Measurements from ENCODE around the gene FSTL3. TPM values are rescaled to one million over a fixed set of nuclear protein-coding genes. Genes with fewer than 3 reads are reported as not detected.

The FSTL3 gene
- total RNA-seq, 5 donors from 2014 or later (not counting 1 experiment from before 2014, with no cell fraction given) = 2.0 to 5.3 (median 4.1) TPM

DNA sequence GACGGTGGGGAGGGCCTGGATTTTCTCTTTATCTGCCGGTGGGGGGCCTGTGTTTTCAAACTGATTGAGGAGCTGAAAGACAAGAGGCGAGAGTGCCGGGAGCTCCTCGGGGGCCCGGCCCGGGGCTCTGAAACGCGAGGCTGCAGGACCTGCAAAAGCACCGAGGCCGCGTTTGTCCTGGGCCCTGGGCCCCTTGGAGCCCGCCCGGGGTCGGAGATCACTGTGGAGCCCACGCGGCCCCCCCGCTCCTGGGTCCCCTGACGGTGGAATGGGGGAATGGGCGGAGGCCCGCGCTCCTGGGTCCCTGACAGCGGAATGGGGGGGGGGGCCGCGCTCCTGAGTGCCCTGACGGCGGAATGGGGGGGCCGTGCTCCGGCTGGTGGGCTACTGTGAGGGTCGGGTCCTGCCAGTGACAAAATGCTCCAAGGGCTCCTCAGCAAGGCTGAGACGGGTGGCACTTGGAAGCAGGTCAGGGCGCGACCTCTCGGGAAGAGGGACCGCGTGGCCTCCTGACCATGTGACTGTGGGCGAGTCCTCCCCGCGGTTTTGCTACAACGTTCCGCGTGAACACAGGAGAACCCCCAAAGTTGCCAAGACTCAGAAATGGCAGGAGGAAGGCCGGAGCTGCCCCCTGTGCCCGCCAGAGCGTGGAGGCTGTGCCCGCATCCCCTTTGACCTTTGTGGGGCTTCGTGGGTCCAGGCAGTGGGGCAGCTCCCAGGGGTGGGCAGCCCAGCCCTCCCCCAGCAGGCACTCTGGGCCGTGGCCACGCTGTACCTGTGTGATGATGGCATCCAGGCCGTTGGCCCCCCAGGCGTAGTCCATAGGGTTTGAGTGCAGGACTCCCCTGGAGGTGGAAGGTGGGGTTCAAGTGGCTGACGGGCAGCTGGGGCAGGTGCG lies 27.0 kb upstream of the FSTL3 start:
- 94% methylated on average over 34 of the region's 53 CpGs for WGBS (ENCODE audit: insufficient coverage)

DNA sequence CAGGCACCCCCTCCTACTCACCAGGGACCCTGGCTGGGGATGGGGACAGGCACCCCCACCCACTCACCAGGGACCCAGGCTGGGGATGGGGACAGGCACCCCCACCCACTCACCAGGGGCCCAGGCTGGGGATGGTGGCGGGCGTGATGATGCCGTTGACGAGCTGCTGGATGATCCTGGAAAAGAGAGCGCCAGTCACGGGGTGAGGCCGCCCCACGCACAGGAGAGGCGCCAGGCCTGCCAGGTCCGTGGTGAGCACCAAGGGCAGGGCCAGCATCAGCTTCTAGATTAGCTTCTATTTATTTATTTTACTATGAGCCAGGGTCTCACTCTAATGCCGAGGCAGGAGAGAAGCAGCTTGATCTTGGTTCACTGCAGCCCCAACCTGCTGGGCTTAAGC lies 26.1 kb upstream of the FSTL3 start:
- no peaks in the 10 kb centered on the region for H3K27me3 ChIP-seq (replicated peaks in 1 of 2; ENCODE audit: control insufficient read depth in 2 of 2, extremely low read depth in 1 of 2, insufficient read depth in 2 of 2, low read length in 1 of 2)
- CTCF ChIA-PET = interaction anchor here in 1 of 2 donors (0.6 kb wide), 1 partner anchor 9 kb away, joined by 3 read pairs; no protein-coding TSS in a partner anchor
- peaks cover 11% of the 10 kb centered on the region for H3K36me3 Mint-ChIP-seq
- H3K4me3 ChIP-seq (ENCODE audit: control insufficient read depth in 1 of 2, extremely low read depth in 1 of 2, low read length in 1 of 2) = no peak overlapping the region
- POLR2A ChIA-PET = interaction anchor here in 1 of 2 donors (0.7 kb wide), 1 partner anchor 1005 kb away, joined by 7 read pairs; no protein-coding TSS in a partner anchor
- H3K9me3 Mint-ChIP-seq = no peaks in the 10 kb centered on the region
- H3K4me1 ChIP-seq (ENCODE audit: control insufficient read depth in 1 of 2, extremely low read depth in 1 of 2, insufficient read depth in 2 of 2, low read length in 2 of 2) = peaks cover 0 to 29% of the 10 kb centered on the region in 2 experiments
- 83% methylated on average over 6 of the region's 11 CpGs for WGBS (ENCODE audit: insufficient coverage)
- no peaks in the 10 kb centered on the region for H3K9me3 ChIP-seq
- H3K4me1 Mint-ChIP-seq = peaks cover 7 to 17% (median 9%) of the 10 kb centered on the region in 3 donors
- ATAC-seq (replicated peaks in 1 of 4) (no peak), DNase-seq (no peak)
- no peak overlapping the region for H3K4me3 Mint-ChIP-seq
- no peak overlapping the region for H3K27ac ChIP-seq (ENCODE audit: low read length)
- H3K27me3 Mint-ChIP-seq = no peaks in the 10 kb centered on the region
- peaks cover 50 to 74% of the 10 kb centered on the region in 2 donors for H3K36me3 ChIP-seq (ENCODE audit: control insufficient read depth in 2 of 2, extremely low read depth in 1 of 2, insufficient read depth in 1 of 2, low read length in 1 of 2)
- H3K27ac Mint-ChIP-seq = no peak overlapping the region

More for the DNA sequence above, 27.0 kb upstream of the FSTL3 start:
- Mint-ChIP-seq H3K4me3 (no peak overlapping the region), H3K27me3 (no peaks in the 10 kb centered on the region), H3K4me1 (peaks cover 0 to 11% (median 4%) of the 10 kb centered on the region in 3 donors), H3K27ac (no peak overlapping the region), H3K9me3 (no peaks in the 10 kb centered on the region), H3K36me3 (peaks cover 6% of the 10 kb centered on the region)
- H3K27ac ChIP-seq (ENCODE audit: low read length) = no peak overlapping the region
- no peaks in the 10 kb centered on the region for H3K27me3 ChIP-seq (replicated peaks in 1 of 2; ENCODE audit: control insufficient read depth in 2 of 2, extremely low read depth in 1 of 2, insufficient read depth in 2 of 2, low read length in 1 of 2)
- ATAC-seq (replicated peaks in 1 of 4) = no peak
- peaks cover 58 to 75% of the 10 kb centered on the region in 2 donors for H3K36me3 ChIP-seq (ENCODE audit: control insufficient read depth in 2 of 2, extremely low read depth in 1 of 2, insufficient read depth in 1 of 2, low read length in 1 of 2)
- peaks cover 0 to 22% of the 10 kb centered on the region in 2 experiments for H3K4me1 ChIP-seq (ENCODE audit: control insufficient read depth in 1 of 2, extremely low read depth in 1 of 2, insufficient read depth in 2 of 2, low read length in 2 of 2)
- H3K9me3 ChIP-seq = no peaks in the 10 kb centered on the region
- POLR2A ChIA-PET = no interaction called here
- CTCF ChIA-PET = no interaction called here
- H3K4me3 ChIP-seq (ENCODE audit: control insufficient read depth in 1 of 2, extremely low read depth in 1 of 2, low read length in 1 of 2) = no peak overlapping the region
- no peak for DNase-seq

DNA sequence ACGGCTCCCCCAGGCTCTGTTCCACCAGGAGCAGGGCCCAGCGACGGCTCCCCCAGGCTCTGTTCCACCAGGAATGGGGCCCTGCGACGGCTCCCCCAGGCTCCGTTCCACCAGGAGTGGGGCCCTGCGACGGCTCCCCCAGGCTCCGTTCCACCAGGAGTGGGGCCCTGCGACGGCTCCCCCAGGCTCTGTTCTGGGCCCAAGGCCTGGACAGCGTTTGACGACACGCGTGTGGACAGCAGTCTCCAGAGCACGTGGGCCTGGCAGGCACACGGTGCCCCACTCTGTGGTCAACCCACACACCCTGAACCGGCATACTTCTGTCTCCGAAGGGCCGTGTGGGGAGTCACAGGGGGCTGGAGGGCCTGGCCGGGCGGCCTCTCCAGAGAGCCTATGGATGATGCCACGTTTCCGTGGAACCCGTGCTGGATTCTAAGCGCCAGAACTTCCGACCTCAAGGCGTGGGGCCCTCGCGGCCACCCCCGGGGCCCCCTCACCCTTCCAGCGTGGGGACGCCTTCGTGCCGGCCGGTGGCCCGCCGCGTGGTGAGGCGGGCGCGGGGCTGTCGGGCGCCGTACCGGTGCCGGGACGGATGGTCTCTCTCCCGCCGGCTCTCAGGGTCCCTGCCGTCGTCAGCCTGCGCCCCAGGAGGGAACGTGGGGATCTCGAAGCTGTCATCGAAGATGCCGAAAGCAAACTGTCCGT lies 24.9 kb upstream of the FSTL3 start:
- 95% methylated on average over 54 of the region's 58 CpGs for WGBS (ENCODE audit: insufficient coverage)
- Mint-ChIP-seq H3K4me1 (peaks cover 16 to 28% (median 20%) of the 10 kb centered on the region in 3 donors), H3K36me3 (peaks cover 9% of the 10 kb centered on the region), H3K27me3 (no peaks in the 10 kb centered on the region), H3K27ac (no peak overlapping the region), H3K9me3 (no peaks in the 10 kb centered on the region), H3K4me3 (no peak overlapping the region)
- ATAC-seq (replicated peaks in 1 of 4) (no peak), DNase-seq (no peak)
- POLR2A ChIA-PET = no interaction called here
- Histone ChIP-seq H3K9me3 (no peaks in the 10 kb centered on the region), H3K4me1 (ENCODE audit: control insufficient read depth in 1 of 2, extremely low read depth in 1 of 2, insufficient read depth in 2 of 2, low read length in 2 of 2) (peaks cover 0 to 41% of the 10 kb centered on the region in 2 experiments), H3K27ac (ENCODE audit: low read length) (no peak overlapping the region), H3K36me3 (ENCODE audit: control insufficient read depth in 2 of 2, extremely low read depth in 1 of 2, insufficient read depth in 1 of 2, low read length in 1 of 2) (peaks cover 48 to 73% of the 10 kb centered on the region in 2 donors), H3K4me3 (ENCODE audit: control insufficient read depth in 1 of 2, extremely low read depth in 1 of 2, low read length in 1 of 2) (no peak overlapping the region), H3K27me3 (replicated peaks in 1 of 2; ENCODE audit: control insufficient read depth in 2 of 2, extremely low read depth in 1 of 2, insufficient read depth in 2 of 2, low read length in 1 of 2) (no peaks in the 10 kb centered on the region)
- CTCF ChIA-PET = no interaction called here

DNA sequence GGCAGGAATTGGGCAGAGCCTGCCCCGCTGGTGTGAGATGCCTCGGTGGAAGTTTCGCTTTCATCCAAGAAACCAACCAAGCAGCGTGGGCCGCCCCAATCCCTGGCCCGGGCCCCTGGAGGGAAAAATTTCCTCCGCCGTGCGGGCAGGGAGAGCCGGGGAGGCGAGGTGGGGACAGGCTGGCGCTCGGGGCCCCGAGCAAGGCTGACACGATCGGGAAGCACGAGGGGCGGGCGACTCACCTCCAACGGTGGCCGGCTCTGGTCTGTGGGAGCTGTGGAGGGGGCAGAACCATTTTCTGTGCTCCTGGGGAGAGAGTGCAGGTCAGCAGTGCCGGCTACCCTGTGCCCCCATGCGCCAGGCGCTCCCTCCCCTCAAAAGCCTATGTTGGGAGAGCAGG lies 24.2 kb upstream of the FSTL3 start:
- Histone ChIP-seq H3K4me1 (ENCODE audit: control insufficient read depth in 1 of 2, extremely low read depth in 1 of 2, insufficient read depth in 2 of 2, low read length in 2 of 2) (peaks cover 0 to 48% of the 10 kb centered on the region in 2 experiments), H3K27me3 (replicated peaks in 1 of 2; ENCODE audit: control insufficient read depth in 2 of 2, extremely low read depth in 1 of 2, insufficient read depth in 2 of 2, low read length in 1 of 2) (no peaks in the 10 kb centered on the region), H3K4me3 (ENCODE audit: control insufficient read depth in 1 of 2, extremely low read depth in 1 of 2, low read length in 1 of 2) (no peak overlapping the region), H3K27ac (ENCODE audit: low read length) (no peak overlapping the region), H3K9me3 (no peaks in the 10 kb centered on the region), H3K36me3 (ENCODE audit: control insufficient read depth in 2 of 2, extremely low read depth in 1 of 2, insufficient read depth in 1 of 2, low read length in 1 of 2) (peaks cover 44 to 71% of the 10 kb centered on the region in 2 donors)
- DNase-seq = no peak
- WGBS (ENCODE audit: insufficient coverage) = 83% methylated on average over 18 of the region's 24 CpGs
- CTCF ChIA-PET = no interaction called here
- H3K27ac Mint-ChIP-seq = no peak overlapping the region
- H3K27me3 Mint-ChIP-seq = no peaks in the 10 kb centered on the region
- H3K36me3 Mint-ChIP-seq = peaks cover 8% of the 10 kb centered on the region
- POLR2A ChIA-PET = no interaction called here
- no peaks in the 10 kb centered on the region for H3K9me3 Mint-ChIP-seq
- no peak for ATAC-seq (replicated peaks in 1 of 4)
- H3K4me1 Mint-ChIP-seq = peaks cover 20 to 34% (median 24%) of the 10 kb centered on the region in 3 donors
- H3K4me3 Mint-ChIP-seq = no peak overlapping the region

DNA sequence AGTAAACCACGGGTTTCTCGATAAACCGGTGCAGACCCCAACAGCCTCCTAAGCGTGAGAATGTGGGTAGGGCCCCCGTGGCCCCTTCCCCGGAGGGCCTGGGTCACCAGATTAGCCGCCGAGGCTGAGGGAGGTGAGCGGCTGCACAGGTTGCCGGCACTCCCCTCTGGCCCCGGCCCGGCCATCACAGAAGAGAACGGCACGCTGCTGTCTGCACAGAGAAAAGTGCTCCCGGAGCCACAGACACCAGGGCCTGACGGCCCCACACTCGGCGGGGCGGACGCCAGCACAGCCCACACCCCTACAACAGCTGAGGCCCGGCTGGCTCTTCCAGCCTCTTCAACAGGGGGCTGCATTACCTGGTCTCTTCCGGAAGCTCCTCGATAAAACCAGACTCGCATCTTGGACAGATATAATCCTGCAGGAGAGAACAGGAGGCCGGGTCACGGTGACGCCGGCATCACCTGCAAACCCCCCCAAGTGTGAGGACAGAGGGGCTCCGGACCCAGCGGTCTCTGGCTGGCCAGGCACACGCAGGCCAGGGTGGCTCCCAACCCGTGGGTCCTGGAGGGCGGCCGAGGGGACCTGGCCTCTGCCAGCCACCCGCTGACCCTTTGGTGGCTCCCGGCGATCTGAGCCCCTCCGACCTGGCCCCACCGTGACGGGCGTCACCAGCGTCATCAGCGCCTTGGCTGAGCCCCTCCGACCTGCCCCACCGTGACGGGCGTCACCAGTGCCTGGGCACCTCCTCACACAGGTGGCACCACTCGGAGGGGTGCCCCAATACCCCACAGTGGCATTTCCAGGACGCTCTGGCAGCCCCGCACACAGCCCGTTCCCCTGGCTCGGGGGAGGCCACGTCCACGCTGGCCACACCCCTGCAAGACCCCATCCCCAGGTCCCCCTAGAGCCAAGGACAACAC lies 23.5 kb upstream of the FSTL3 start:
- peaks cover 0 to 55% of the 10 kb centered on the region in 2 experiments for H3K4me1 ChIP-seq (ENCODE audit: control insufficient read depth in 1 of 2, extremely low read depth in 1 of 2, insufficient read depth in 2 of 2, low read length in 2 of 2)
- peaks cover 20 to 41% (median 31%) of the 10 kb centered on the region in 3 donors for H3K4me1 Mint-ChIP-seq
- ChIA-PET CTCF (no interaction called here), POLR2A (no interaction called here)
- ATAC-seq (replicated peaks in 1 of 4) = no peak
- no peak overlapping the region for H3K27ac ChIP-seq (ENCODE audit: low read length)
- H3K27ac Mint-ChIP-seq = no peak overlapping the region
- no peaks in the 10 kb centered on the region for H3K27me3 ChIP-seq (replicated peaks in 1 of 2; ENCODE audit: control insufficient read depth in 2 of 2, extremely low read depth in 1 of 2, insufficient read depth in 2 of 2, low read length in 1 of 2)
- no peak overlapping the region for H3K4me3 ChIP-seq (ENCODE audit: control insufficient read depth in 1 of 2, extremely low read depth in 1 of 2, low read length in 1 of 2)
- H3K36me3 Mint-ChIP-seq = peaks cover 8% of the 10 kb centered on the region
- peaks cover 40 to 72% of the 10 kb centered on the region in 2 donors for H3K36me3 ChIP-seq (ENCODE audit: control insufficient read depth in 2 of 2, extremely low read depth in 1 of 2, insufficient read depth in 1 of 2, low read length in 1 of 2)
- H3K4me3 Mint-ChIP-seq = no peak overlapping the region
- H3K27me3 Mint-ChIP-seq = no peaks in the 10 kb centered on the region
- no peak for DNase-seq
- H3K9me3 Mint-ChIP-seq = no peaks in the 10 kb centered on the region
- 93% methylated on average over 47 of the region's 54 CpGs for WGBS (ENCODE audit: insufficient coverage)
- no peaks in the 10 kb centered on the region for H3K9me3 ChIP-seq

DNA sequence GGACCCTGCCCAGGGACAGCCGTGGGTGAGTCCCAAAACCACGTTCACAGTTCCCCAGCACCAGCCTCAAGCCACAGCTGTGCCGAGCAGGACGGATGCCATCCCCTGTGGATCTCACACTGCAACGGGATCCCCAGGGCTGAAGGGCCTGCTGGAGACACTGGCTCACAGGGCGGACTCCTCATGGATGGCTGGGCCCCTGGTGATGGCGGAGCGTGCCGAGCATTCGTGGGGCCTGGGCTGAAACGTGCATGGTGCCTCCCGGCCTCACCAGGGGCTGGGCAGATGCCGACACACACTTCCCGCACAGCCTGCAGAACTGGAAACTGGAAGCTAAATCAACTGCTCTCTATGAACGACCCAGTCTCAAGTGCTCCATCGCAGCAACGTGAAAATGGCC lies 22.8 kb upstream of the FSTL3 start:
- peaks cover 40 to 75% of the 10 kb centered on the region in 2 donors for H3K36me3 ChIP-seq (ENCODE audit: control insufficient read depth in 2 of 2, extremely low read depth in 1 of 2, insufficient read depth in 1 of 2, low read length in 1 of 2)
- peaks cover 8% of the 10 kb centered on the region for H3K36me3 Mint-ChIP-seq
- H3K27ac ChIP-seq (ENCODE audit: low read length) = no peak overlapping the region
- H3K4me1 Mint-ChIP-seq = peaks cover 20 to 47% (median 34%) of the 10 kb centered on the region in 3 donors
- H3K4me3 Mint-ChIP-seq = no peak overlapping the region
- H3K27me3 Mint-ChIP-seq = no peaks in the 10 kb centered on the region
- ATAC-seq (replicated peaks in 1 of 4) = no peak
- no peak overlapping the region for H3K27ac Mint-ChIP-seq
- ChIA-PET CTCF (no interaction called here), POLR2A (no interaction called here)
- no peak overlapping the region for H3K4me3 ChIP-seq (ENCODE audit: control insufficient read depth in 1 of 2, extremely low read depth in 1 of 2, low read length in 1 of 2)
- 94% methylated on average over 17 of the region's 17 CpGs for WGBS (ENCODE audit: insufficient coverage)
- no peaks in the 10 kb centered on the region for H3K27me3 ChIP-seq (replicated peaks in 1 of 2; ENCODE audit: control insufficient read depth in 2 of 2, extremely low read depth in 1 of 2, insufficient read depth in 2 of 2, low read length in 1 of 2)
- H3K9me3 Mint-ChIP-seq = no peaks in the 10 kb centered on the region
- H3K9me3 ChIP-seq = no peaks in the 10 kb centered on the region
- DNase-seq = no peak
- peaks cover 0 to 62% of the 10 kb centered on the region in 2 experiments for H3K4me1 ChIP-seq (ENCODE audit: control insufficient read depth in 1 of 2, extremely low read depth in 1 of 2, insufficient read depth in 2 of 2, low read length in 2 of 2)

Measured in T-cell (primary cell).